CD14-positive monocyte (primary cell): Measurements from ENCODE around the gene CDH16. TPM values are rescaled to one million over a fixed set of nuclear protein-coding genes. Genes with fewer than 3 reads are reported as not detected.

Experiments
- DNase-seq, 3 donors: peaks; one replicate each; pipeline ENCODE4 v3.0.0-alpha.2; 2011 to 2022
- H2AFZ ChIP-seq: 2 replicates; pipeline ENCODE4 v1.6.0; 2012; ENCODE audit warnings: mild to moderate bottlenecking, low read depth, low read length, inconsistent platforms; ENCODE audit not compliant: insufficient read depth, poor library complexity, severe bottlenecking
- H3K27ac ChIP-seq, 2 donors: 1 replicate in 1 of 2; 2 replicates in 1 of 2; pipeline ENCODE4 v1.5.1; 2012 to 2013; ENCODE audit warnings: low read length in 2 of 2, control low read depth in 1 of 2, inconsistent platforms in 1 of 2, low read depth in 1 of 2, mild to moderate bottlenecking in 1 of 2
- H3K27me3 ChIP-seq, 2 donors: one replicate each; pipeline versions ENCODE4 v1.6.0 to v1.6.1; 2011 to 2013; ENCODE audit warnings: low read length in 2 of 2; ENCODE audit not compliant: control insufficient read depth in 2 of 2, insufficient read depth in 2 of 2
- H3K36me3 ChIP-seq, 2 donors: replicated peaks in 1 of 2; 1 replicate in 1 of 2; 2 replicates in 1 of 2; pipeline versions ENCODE4 v1.5.1 to v1.6.1; 2012 to 2013; ENCODE audit warnings: low read length in 2 of 2, control low read depth in 1 of 2, inconsistent platforms in 1 of 2, mild to moderate bottlenecking in 1 of 2; ENCODE audit not compliant: insufficient read depth in 2 of 2, control insufficient read depth in 1 of 2
- H3K4me1 ChIP-seq, 2 donors: 1 replicate in 1 of 2; 2 replicates in 1 of 2; pipeline versions ENCODE4 v1.5.1 to v1.6.1; 2012 to 2013; ENCODE audit warnings: low read length in 2 of 2, control low read depth in 1 of 2, inconsistent platforms in 1 of 2, mild to moderate bottlenecking in 1 of 2, moderate library complexity in 1 of 2; ENCODE audit not compliant: insufficient read depth in 2 of 2, control insufficient read depth in 1 of 2
- H3K4me2 ChIP-seq: replicated peaks from 2 replicates; pipeline ENCODE3; 2012; ENCODE audit warnings: low read length, moderate library complexity, mild to moderate bottlenecking; ENCODE audit not compliant: poor library complexity, severe bottlenecking; ENCODE audit errors: extremely low read depth
- H3K4me3 ChIP-seq, 3 experiments: fragments of 200-600 bp in 1 of 3; sonication (generic) in 1 of 3; replicated peaks in 1 of 3; 1 replicate in 2 of 3; 2 replicates in 1 of 3; pipeline ENCODE4 v1.5.1; 2011 to 2013; ENCODE audit warnings: low read length in 3 of 3, mild to moderate bottlenecking in 3 of 3, control low read depth in 2 of 3, low read depth in 2 of 3, inconsistent platforms in 1 of 3, moderate library complexity in 1 of 3
- H3K79me2 ChIP-seq: 2 replicates; pipeline ENCODE4 v1.6.0; 2012; ENCODE audit warnings: mild to moderate bottlenecking, control low read depth, inconsistent platforms, low read length, moderate library complexity; ENCODE audit not compliant: insufficient read depth
- H3K9ac ChIP-seq: 2 replicates; pipeline ENCODE4 v1.6.0; 2017; ENCODE audit warnings: low read length, mild to moderate bottlenecking; ENCODE audit not compliant: insufficient read depth, poor library complexity, severe bottlenecking
- H3K9me3 ChIP-seq, 2 donors: replicated peaks in 1 of 2; 1 replicate in 1 of 2; 2 replicates in 1 of 2; pipeline versions ENCODE4 v1.5.1 to v1.6.1; 2012 to 2013; ENCODE audit warnings: low read length in 2 of 2, control low read depth in 1 of 2; ENCODE audit not compliant: control insufficient read depth in 1 of 2, insufficient read depth in 1 of 2
- H4K20me1 ChIP-seq: 2 replicates; pipeline ENCODE4 v1.6.0; 2012; ENCODE audit warnings: mild to moderate bottlenecking, low read length, control low read depth, moderate library complexity; ENCODE audit not compliant: insufficient read depth
- H3K27ac Mint-ChIP-seq, 7 donors: one replicate each; pipeline ENCODE4 v1.8.0; 2020; ENCODE audit warnings: mild to moderate bottlenecking in 7 of 7, mixed read lengths in 7 of 7, moderate library complexity in 6 of 7, inconsistent platforms in 2 of 7
- H3K27me3 Mint-ChIP-seq, 3 donors: one replicate each; pipeline ENCODE4 v1.8.0; 2021 to 2022; ENCODE audit warnings: low read depth in 3 of 3, mild to moderate bottlenecking in 3 of 3, mixed read lengths in 3 of 3, moderate library complexity in 3 of 3, inconsistent platforms in 1 of 3
- H3K36me3 Mint-ChIP-seq, 2 donors: one replicate each; pipeline ENCODE4 v1.8.0; 2020; ENCODE audit warnings: mixed read lengths in 2 of 2, inconsistent platforms in 1 of 2, mild to moderate bottlenecking in 1 of 2
- H3K4me1 Mint-ChIP-seq: one replicate; pipeline ENCODE4 v1.8.0; 2020; ENCODE audit warnings: mild to moderate bottlenecking, mixed read lengths
- H3K4me3 Mint-ChIP-seq, 2 donors: one replicate each; pipeline ENCODE4 v1.8.0; 2020; ENCODE audit warnings: mild to moderate bottlenecking in 2 of 2, mixed read lengths in 2 of 2, moderate library complexity in 1 of 2
- H3K9me3 Mint-ChIP-seq, 7 donors: one replicate each; pipeline ENCODE4 v1.8.0; 2020 to 2022; ENCODE audit warnings: mixed read lengths in 7 of 7, mild to moderate bottlenecking in 6 of 7, moderate library complexity in 6 of 7, inconsistent platforms in 2 of 7
- CTCF ChIP-seq: fragments of 200-600 bp; IDR thresholded peaks from one replicate; pipeline ENCODE4 v1.8.0; 2022; ENCODE audit warnings: antibody characterized with exemption, mild to moderate bottlenecking
- WGBS: methylation state at CpG from one replicate; pipeline ENCODE4 v1.1.5; 2013; ENCODE audit warnings: missing lambda C conversion rate; ENCODE audit not compliant: insufficient coverage; 5-methylcytosine and 5-hydroxymethylcytosine counted together
- intact Hi-C, 2 donors: fragments of 100-400 bp; cut with micrococcal nuclease; formaldehyde crosslinking; loops; one replicate each; pipeline versions ENCODE4 v1.15.0 to v1.15.1; 2023
- polyA plus RNA-seq, 3 donors: library from polyadenylated mRNA; depleted of rRNA in 1 of 3; unstranded in 2 of 3; stranded (reverse) in 1 of 3; fragments of 300-500 nt in 2 of 3; fragments of >200 nt in 1 of 3; fragmentation: Illumina TruSeq in 2 of 3; gene quantifications; 1 replicate in 2 of 3; 2 replicates in 1 of 3; pipeline ENCODE4 v1.2.3, GENCODE V29; 2012 to 2021

Gene CDH16
- polyA plus RNA-seq, 3 donors = not detected

- H3K4me1 ChIP-seq = no peaks in the 10 kb centered on the region
- H3K36me3 ChIP-seq = no peaks in the 10 kb centered on the region
- no peak overlapping the region for H2AFZ ChIP-seq
- H3K4me3 ChIP-seq = no peak overlapping the region
- WGBS = 96% methylated on average over 8 of the region's 8 CpGs
- H3K4me2 ChIP-seq = no peak overlapping the region
- H3K9ac ChIP-seq = no peak overlapping the region
- TF ChIP-seq CTCF = no peak
- no peak overlapping the region for H3K27ac ChIP-seq
- H3K27me3 Mint-ChIP-seq = peaks cover 5 to 7% (median 7%) of the 10 kb centered on the region in 3 donors
- H3K4me3 Mint-ChIP-seq = no peak overlapping the region
- no peak overlapping the region for H3K27ac Mint-ChIP-seq
- no peaks in the 10 kb centered on the region for H3K4me1 Mint-ChIP-seq
- no peak for DNase-seq
- intact Hi-C loops = no loop called here
- no peaks in the 10 kb centered on the region for H3K36me3 Mint-ChIP-seq
- no peaks in the 10 kb centered on the region for H4K20me1 ChIP-seq
- no peaks in the 10 kb centered on the region for H3K27me3 ChIP-seq
- no peaks in the 10 kb centered on the region for H3K79me2 ChIP-seq
- H3K9me3 ChIP-seq = no peaks in the 10 kb centered on the region
- no peaks in the 10 kb centered on the region for H3K9me3 Mint-ChIP-seq
Observed at GRCh38 chr16:66911801-66912200, 6.9 kb downstream of the CDH16 start.

DNA sequence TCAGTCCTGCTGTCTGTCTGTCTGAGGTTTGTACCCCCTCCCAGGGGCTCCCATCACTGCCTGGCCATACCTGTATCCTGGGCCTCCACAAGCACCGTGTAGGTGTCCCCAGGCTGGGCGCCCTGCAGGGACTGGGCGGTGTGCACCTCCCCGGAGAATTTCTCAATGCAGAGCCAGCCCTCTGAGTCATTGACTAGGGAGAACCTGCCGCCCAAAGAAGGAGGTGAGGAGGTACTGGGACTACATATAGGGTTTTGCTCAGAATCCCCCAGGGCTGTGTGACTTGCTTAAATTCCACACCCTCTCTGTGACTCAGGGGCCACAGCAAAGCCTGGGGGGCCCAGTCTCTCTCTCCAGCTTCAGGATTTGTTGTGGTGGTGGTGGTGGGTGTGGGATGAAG lies 7.6 kb downstream of the CDH16 start:
- 77% methylated on average over 3 of the region's 5 CpGs for WGBS
- Histone ChIP-seq H4K20me1 (no peaks in the 10 kb centered on the region), H3K4me1 (no peaks in the 10 kb centered on the region), H2AFZ (no peak overlapping the region), H3K4me2 (no peak overlapping the region), H3K27ac (no peak overlapping the region), H3K4me3 (no peak overlapping the region), H3K79me2 (no peaks in the 10 kb centered on the region), H3K9me3 (no peaks in the 10 kb centered on the region), H3K36me3 (no peaks in the 10 kb centered on the region), H3K9ac (no peak overlapping the region), H3K27me3 (no peaks in the 10 kb centered on the region)
- Mint-ChIP-seq H3K27ac (no peak overlapping the region), H3K27me3 (peaks cover 5 to 12% (median 10%) of the 10 kb centered on the region in 3 donors), H3K9me3 (no peaks in the 10 kb centered on the region), H3K4me1 (no peaks in the 10 kb centered on the region), H3K4me3 (no peak overlapping the region), H3K36me3 (no peaks in the 10 kb centered on the region)
- DNase-seq = no peak
- intact Hi-C loops = no loop called here
- no peak for TF ChIP-seq CTCF
